ENCODE measurements around the gene GATAD2A.
"Not testable (repeated sequence)": the region's sequence is repeated elsewhere in the genome, so short reads cannot be mapped to it uniquely, and the experiment has no call there.

Gene GATAD2A

GRCh38 chr19:19468424-19469050, 63.1 kb downstream of the GATAD2A start:
- DNase-seq: no peak

- no peak for DNase-seq
Observed at GRCh38 chr19:19470579-19470978, 65.1 kb downstream of the GATAD2A start.

DNA sequence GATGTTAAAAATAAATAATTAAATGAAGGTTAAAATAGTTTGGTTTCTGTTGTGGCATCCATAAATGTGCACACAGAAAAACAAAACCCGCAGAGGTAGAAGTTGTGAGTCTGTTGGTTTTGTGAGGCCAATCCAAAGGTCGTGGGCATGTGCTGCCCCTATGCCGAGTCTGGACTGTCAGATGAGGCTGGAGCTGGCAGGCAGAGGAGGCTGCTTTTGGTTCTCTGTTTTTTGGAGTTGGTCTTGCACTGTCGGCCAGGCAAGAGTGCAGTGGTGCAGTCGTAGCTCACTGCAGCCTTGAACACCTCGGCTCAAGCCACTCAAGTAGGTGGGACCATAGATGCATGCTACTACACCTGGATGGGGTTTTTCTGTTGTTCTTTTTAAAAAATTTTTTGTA, 66.2 kb downstream of the GATAD2A start:
- no peak for DNase-seq

DNA sequence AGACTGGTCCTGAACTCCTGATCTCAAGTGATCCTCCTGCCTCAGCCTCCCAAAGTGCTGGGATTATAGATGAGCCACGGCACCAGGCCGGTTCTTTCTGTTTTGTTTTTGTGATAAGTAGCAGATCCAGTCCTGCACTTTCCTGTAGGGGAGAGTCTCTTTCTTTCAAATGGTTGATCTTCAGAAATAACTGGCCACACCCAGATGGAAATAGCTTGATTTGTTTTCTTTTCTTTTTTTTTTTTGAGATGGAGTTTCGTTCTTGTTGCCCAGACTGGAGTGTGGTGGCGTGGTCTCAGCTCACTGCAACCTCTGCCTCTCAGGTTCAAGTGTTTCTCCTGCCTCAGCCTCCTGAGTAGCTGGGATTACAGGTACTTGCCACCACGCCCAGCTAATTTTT, 66.6 kb downstream of the GATAD2A start:
- DNase-seq: not testable (repeated sequence)

- no peak for DNase-seq
Observed at GRCh38 chr19:19475015-19475765, 69.7 kb downstream of the GATAD2A start.

GRCh38 chr19:19475849-19476828, 70.7 kb downstream of the GATAD2A start:
- DNase-seq: no peak

GRCh38 chr19:19477705-19478383, 72.4 kb downstream of the GATAD2A start:
- no peak for DNase-seq

DNA sequence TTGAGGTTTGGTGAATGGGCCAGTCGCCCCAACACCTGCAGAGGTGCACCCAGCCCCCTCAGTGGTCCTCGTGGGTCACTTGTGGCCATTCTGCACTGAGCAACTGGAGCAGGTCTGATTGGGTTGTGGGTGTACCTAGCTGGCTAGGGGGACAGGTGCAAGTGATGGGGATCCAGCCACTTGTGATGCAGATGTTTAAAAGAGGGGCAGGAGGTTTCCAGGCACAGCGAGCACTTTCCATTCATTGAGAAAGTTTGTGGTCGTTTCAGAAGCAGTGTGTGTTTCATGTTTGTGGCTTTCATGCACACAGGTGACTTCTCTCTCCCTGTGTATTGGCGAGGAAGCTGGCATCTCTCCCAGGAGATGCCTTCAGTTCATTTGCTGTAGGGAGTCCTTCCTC, 75.2 kb downstream of the GATAD2A start:
- DNase-seq: no peak

GRCh38 chr19:19482809-19483596, 77.5 kb downstream of the GATAD2A start:
- no peak for DNase-seq

- no peak for DNase-seq
Observed at GRCh38 chr19:19485161-19485997, 79.9 kb downstream of the GATAD2A start.

DNA sequence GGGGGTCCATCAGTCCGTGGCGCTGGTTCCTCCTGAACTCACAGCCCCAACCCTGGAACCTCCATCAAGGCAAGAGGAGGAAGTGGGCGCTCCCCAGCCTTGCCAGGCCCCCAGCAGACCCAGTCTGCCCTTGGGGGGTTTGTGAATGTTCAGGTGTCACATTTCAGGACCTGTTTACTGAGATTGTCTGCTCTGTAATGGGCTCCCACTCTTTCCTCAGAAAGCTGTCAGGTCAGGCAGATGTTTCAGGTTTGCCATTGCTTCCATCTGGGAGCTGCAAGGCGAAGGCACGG, 80.5 kb downstream of the GATAD2A start:
- no peak for DNase-seq

DNA sequence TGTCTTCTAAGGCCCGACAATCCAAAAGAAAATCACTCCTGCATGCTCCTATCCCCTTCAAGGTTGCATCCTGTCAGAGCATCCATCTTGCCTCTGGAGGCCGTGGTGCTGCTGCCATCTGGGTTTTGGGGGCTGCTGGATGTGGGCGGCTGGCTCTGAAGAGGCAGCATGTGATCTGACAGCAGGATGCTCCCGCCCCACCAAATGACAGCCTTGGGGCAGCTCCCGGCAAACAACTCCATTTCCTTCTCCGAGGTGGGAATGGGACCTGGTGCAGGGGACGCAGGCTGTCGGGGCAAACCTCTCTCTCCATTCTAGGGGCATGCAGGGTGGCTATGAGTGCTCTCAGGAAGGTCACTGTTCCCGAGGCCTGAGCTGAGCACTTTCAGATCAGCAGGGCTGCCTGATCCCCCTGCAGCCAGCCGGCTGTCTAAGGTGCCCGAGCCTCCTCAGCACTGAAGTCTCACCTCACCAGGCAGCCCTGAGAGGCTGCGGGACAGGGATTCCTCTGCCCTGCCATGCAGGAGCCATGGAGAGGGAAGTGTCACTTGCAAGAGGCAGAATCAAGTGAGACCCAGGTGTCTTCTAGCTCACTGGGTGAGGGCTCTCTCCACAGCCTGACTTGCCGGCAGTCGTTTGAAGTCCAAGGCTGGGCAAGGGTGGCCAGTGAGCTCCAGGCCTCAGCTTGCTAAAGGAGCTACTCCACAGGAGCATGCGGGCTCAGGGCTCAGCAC, 81.0 kb downstream of the GATAD2A start:
- DNase-seq: no peak

- DNase-seq: no peak
Observed at GRCh38 chr19:19487077-19487949, 81.8 kb downstream of the GATAD2A start.

DNA sequence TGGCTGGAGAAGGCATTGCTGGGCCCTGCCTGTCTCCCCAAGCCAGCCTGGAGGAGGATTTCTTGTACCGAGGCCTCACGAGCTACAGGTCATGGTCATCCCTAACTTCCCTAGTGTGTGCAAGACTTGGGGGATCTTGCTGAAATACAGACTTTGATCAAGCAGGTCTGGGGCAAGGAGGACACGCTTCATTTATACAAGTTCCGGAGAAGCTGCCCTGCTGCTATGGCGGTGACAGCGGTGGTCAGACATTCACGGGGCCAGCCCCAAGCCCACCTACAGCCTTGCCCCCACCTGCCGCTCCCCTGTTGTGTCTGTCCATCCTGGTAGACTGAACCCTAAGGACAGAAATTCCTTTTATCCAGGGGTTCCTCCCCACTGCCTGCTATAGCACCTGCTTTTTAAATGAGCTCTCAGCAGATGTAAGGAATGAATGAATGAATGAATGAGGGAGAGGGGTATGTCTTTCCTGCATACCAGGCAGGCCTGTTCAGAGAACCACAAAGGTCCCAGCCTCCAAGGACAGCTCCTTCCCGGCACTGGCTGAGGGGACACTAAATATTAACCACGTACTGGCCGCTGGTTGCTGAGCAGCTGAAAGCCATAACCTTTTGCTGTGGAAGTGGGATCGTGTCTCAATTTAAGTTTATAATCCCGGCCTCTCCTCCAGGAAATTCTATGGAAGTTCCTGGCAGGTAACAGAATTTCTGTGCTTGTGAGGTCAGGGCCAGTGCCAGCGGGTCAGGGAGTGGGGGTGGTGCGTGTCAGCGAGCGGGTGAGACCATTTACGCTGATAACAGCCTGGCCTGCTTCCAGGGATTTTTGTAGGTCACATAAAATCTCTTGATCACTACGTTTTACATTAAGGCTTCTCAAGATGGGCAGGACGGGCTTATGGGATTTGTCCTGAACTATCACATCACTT, 82.7 kb downstream of the GATAD2A start:
- no peak for DNase-seq

GRCh38 chr19:19488875-19489690, 83.6 kb downstream of the GATAD2A start:
- peak; percentile 47 for DNase-seq

DNA sequence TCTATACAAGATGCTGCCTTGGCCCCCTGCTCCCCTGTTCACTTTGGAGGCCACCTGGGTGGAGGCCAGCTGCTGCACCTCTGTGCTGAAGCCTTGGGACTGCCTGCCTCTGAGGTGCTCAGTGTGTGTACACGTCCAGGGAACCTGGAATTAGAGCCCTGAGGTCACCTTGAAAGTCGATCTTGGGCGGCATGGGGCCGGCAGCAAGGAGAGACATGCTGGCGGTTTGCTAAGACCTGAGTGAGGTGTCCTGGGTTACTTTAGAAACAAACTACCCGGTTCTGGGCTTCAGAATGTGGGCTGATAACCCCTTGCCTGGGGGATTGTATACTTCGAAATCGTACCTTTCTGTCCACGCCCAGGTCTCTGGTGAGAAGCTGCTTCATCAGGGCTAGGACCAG, 84.3 kb downstream of the GATAD2A start:
- DNase-seq: no peak

DNA sequence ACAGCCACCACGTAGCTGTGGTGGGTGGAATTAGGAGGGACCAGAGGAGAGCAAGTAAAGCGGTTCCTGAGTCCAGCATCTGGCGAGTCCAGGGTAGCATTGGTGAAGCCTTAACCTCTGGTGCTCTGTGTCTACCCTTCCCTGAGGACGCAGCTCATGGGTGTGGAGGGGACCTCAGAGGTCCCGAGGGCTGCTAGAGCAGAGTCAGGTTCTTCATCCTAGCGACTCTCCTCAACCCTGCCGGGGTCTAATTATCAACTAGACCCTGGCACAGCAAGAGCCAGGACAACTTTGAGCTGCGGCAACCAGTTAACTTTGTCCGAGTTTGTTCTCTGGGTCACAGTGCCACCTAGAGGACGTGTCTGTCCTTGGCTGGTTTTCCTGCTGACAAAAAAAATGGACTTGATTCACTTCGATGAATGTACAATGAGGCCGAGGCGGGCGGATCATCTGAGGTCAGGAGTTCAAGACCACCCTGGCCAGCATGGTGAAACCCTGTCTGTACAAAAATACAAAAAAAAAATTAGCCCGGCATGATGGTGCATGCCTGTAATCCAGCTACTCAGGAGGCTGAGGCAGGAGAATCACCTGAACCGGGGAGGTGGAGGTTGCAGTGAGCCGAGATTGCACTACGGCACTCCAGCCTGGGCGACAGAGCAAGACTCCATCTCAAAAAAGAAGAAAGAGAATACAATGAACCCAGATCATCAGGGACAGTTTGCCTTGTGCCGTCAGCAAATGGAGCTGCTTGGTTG, 84.9 kb downstream of the GATAD2A start:
- DNase-seq: peak; percentile 20

Data from GOT3 (cell line).